COLO668 (cell line): ENCODE results near the gene SPRN.
"Not testable (repeated sequence)": the region's sequence is repeated elsewhere in the genome, so short reads cannot be mapped to it uniquely, and the experiment has no call there.

Experiments
- DNase-seq: peaks from one replicate; lab custom pipeline; 2025; ENCODE audit not compliant: unreplicated experiment; lab: John Stamatoyannopoulos, UW

Gene SPRN

DNA sequence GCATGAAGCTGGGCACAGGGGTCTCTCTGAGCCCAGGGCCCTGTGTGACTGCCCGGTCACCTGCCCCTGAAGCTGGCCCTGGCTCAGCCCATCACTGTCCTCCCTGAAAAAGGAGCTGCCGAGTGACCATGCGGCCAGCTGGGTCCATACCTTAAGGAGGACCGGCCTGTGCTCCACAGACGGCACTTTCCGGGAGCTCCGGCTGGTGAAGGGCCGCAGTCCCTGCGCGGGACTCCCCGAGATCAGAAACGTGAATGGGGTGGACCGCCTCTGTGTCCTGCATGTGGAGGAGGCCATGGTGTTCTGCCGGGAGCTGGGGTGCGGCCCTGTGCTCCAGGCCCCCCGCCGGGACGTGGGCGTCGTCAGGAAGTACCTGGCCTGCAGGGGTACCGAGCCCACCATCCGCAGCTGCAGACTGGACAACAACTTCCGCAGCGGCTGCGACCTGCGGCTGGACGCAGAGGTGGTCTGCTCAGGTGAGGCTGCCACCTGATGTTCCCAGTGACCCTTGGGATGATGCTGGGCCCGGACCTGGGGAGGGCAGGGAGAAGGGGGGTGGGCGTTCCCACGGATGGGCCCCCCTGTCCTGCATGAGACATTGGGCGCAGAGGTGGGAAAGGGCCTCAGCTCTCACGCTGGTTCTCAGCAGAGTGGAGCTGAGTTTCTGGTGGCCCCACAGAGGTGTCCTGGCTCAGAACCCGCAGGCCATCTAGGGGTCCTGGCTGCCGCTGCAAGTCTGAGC lies 32.8 kb upstream of the SPRN start:
- no peak for DNase-seq

DNA sequence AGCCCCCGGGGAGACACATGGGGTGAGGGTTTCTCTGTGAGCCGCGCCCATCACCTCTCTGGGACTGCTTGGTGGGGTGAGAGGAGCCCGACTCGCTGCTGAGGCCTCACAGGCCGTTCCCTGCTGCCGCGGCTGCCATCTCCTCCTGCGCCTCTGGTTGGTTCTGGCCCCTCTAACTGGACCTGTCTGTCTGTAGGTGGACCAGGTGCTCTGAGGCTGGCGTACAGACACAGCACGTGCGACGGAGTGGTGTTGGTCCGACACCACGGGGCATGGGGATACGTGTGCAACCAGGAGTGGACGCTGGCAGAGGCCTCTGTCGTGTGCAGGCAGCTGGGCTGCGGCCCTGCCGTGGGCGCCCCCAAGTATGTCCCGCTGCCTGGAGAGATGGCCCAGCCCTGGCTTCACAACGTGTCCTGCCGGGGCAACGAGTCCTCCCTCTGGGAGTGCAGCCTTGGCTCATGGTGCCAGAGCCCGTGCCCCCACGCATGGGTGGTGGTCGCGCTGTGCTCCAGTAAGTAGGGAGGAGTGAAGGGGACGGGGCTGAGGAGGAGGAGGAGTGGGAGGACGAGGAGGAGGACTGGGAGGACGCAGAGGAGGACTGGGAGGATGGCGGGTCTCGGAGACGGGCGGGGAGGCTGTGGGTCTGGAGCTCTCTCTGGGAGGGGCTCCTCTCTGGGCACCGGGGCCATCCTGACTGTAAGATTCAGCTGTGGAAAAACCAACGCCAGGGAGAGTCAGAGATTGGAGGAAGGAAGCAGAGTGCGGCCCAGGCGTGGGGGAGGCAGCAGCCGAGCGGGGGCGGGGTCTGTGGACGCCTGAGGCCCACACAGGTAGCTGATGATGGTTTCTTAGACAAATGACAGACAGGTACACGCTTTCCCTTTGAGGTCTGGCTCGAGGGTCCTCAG lies 31.9 kb upstream of the SPRN start:
- no peak for DNase-seq

DNA sequence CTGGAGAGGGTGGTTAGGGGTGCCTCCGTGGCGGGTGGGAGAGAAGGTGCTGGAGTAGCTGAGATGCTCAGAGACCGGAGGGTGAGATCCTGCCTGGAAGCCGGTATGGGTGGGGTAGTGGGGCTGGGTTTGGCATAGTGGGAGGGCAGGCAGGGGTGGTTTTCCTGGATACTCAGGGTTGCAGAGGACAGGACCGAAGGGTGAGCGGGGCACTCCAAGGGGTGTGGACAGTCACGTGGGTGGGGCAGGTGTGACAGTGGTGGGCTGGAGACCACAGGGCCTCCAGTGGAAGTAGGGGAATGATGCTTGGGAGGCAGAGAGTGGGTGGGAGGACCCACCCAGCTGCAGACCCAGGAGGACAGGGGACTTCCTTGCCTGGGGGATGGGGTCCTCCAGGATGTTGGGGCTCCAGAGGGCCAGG lies 31.2 kb upstream of the SPRN start:
- no peak for DNase-seq

DNA sequence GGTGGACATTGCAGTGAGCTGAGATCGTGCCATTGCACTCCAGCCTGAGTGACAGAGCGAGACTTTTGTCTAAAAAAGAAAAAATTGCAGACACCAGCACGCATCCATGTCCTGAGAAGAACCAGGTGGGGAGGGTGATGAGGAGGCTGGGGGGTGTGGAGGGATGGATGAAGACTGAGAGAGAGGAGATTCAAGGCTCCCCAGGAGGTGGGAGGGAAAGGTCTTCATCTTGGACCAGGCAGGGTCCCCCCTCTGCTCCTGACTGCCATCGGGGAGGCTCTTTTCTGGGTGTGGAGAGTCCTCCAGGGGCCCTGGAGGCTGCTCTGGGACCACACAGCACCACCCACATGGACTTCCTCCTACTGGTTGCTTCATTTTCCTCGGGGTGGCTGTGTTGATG lies 30.8 kb upstream of the SPRN start:
- DNase-seq = no peak

DNA sequence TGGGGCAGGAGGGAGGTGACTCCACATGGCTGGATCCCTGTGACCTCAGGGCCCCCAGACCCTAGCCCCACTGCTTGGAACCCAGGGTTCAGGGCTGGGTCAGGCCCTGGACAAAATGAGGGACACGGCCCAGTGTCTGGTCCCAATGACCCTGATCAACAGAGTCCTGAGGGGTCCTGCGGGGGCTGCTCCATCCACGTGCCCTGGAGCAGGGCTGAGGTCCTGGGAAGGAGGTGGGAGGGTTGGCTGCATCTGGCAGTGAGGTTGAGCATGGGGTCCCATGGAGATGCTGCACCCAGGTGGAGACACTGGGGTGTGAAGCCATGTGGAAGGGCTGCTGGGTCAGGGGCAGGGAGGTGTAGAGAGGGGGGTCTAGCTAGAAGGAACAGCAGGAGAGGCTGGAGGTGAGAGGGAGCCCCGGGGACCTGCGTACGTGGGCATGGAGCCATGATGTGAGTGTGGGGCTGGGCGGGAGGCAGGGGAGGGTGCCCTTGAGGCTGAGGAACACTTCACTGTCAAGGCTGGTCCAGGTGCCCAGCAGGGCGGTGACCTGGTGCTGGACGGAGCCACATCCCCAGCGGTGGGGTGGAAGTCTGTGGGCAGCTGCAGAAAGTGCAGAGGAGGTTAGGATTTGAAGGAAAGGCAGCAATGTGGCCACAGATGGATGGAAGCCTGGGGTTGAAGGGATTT lies 29.9 kb upstream of the SPRN start:
- no peak for DNase-seq

DNA sequence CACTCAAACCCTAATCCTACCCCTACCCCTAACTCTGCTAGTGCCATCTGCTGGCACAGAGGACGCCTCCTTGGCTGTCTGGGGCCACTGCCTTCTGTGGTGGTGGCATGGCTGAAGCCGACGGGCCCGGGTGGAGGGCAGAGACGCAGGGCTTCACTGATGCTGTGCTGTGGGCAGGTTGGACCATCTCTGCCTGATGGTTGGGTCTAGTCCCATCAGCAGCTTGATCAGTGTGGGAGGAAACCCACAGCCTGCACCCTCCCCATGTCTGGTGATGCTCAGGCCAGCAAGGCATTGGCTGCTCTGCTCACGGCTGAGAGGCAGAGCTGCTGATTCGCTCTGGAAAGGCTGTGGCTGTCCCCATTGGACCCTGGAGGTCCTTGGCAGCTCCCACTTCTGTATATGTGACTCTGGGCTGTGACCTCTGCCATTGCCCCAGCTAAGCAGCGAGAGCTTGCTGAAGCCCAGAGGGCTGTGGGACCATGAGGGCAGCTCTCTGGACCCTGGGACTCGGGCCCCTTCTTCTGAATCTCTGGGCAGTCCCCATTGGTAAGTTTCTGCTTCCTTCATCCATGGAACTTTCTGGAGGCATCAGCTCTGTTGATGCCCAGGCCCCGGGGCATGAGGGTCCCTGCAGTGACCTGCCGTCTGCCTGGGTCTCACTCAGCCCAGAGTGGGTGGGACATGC lies 29.2 kb upstream of the SPRN start, which contains the start of gene SCART1:
TSS of gene SCART1 (plus strand) at position 430 of the 688 bp plus-strand sequence. CDS start at position 483, 53 bp downstream.
- no peak for DNase-seq

DNA sequence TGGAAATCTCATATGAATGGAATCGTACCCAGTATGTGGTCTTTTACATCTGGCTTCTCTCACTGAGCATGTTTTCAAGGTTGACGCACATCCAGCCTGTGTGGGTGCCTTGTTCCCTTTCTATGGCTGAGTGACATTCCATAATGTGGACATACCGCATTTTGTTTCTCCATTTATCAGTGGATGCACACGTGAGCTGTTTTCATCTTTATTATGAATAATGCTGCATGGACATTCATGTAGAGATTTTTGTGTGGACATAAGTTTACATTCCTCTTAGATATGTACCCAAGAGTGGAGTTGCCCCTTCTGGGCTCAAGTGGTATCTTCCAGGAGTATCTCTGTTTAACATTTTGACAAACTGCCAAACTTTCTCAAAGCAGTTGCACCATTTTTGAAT lies 28.0 kb upstream of the SPRN start:
- DNase-seq = no peak

DNA sequence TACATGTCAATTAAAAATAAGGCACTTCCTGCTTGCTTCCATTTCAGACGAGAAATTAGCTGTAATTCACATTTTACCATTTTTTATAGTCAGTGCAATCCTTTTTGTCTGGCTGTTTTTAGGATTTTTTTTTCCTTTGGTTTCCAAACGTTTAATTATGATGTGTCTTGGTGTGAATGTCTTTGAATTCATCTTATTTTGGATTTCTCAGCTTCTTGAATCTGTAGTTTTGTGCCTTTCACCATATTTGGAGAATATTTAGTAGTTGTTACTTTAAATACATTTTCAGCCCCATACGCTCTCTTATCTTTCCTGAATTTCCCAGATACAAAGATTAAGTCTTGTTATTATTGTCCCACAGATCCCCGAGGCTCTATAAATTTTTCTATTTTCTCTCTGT lies 26.9 kb upstream of the SPRN start:
- DNase-seq = no peak

DNA sequence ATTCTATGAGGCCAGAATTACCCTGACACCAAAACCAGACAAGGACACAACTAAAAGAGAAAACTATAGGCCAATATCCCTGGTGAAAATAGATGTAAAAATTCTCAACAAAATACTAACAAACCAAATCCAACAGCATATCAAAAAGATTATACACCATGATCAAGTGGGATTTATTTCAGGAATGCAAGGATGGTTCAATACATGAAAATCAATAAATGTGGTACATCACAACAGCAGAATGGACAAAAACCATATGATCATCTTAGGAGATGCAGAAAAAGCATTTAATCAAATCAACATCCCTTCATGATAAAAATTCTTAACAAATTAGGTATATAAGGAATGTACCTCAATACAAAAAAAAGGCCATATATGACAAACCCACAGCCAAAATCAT lies 23.7 kb upstream of the SPRN start:
- DNase-seq = no peak

DNA sequence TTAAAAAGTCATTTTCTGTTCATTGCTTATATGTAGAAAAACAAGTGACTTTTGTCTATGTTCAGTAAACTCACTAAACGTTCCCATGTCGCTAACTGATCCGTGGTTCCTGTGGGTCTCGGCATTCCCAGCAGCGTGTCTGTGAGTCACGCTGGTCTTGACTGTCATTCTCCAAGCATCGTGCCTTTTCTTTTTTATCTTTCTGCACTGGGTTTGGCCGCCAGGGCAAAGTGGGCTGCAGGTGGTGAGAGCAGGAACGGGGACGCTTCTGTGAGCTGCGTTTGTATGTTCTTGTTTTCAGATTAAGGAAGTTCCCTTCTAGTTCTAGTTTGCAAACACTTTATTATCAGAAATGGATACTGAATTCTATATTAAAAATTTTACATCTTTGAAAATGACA lies 22.6 kb upstream of the SPRN start:
- DNase-seq = no peak

DNA sequence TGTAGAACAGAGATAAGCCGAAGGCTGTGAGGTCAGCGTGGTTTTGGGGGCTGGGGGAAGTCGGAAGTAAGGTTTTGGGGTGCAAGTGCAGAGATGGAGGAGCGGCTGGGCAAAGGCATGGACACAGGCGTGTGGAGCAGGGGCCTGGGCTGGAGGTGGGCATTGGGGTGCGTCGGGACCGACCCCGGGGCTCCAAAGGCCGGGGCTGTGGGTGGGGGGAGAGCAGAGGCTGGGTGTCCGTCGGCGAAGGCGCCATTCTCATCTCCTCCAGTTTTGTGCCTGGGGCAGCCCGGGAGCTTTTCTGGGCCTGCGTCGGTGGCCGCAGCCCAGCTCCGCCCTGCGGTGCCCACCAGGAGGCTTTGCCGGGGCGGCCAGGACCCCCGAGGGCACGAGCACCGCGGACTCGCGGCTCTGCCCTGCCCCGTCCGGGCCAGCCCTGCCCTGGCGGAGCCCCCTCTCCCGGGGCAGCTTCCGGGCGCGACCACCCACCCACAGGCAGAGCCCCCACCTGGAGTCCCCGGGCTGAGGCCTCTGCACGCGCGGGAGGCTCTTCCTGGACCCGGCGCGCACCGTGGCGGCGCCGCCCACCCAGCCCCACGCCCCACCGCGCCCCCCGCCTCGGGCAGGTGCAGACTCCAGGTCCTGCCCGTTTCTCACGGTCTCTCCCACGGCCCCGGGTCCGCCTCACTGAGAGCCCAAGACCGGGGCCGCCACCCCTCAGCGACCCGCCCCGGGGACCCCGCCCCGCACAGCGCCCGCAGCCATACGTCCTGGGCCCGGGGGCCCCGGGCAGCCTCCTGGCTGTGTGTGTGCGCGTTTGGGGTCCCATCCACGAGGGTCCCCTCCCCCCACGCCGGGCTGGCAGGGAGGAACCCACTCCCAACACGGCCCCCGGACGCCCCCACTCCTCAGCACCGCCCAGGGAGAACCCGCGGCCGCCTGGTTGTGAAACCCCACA lies 21.6 kb upstream of the SPRN start:
- DNase-seq = no peak

DNA sequence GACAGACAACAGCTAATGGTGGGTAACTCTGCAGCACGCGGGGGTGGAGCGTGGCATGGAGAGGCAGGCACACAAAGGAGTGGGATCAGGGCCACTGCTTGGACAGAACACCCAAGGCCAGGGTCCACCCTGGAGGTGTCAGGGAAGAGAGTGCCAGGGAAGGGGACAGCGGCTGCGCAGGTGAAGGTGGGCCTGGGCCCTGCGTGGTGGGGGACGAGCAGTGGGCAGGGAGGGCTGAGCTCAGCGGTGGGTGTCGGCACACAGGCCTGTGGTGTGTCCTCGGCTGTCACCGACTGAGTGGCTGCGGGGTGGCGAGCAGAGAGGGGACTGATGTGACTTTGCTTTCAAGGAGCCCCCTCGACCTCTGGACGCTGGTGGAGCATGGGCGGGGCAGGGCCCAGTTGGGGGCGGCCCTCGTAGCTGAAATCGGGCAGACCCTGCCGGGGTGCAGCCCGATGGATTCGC lies 20.9 kb upstream of the SPRN start:
- no peak for DNase-seq

DNA sequence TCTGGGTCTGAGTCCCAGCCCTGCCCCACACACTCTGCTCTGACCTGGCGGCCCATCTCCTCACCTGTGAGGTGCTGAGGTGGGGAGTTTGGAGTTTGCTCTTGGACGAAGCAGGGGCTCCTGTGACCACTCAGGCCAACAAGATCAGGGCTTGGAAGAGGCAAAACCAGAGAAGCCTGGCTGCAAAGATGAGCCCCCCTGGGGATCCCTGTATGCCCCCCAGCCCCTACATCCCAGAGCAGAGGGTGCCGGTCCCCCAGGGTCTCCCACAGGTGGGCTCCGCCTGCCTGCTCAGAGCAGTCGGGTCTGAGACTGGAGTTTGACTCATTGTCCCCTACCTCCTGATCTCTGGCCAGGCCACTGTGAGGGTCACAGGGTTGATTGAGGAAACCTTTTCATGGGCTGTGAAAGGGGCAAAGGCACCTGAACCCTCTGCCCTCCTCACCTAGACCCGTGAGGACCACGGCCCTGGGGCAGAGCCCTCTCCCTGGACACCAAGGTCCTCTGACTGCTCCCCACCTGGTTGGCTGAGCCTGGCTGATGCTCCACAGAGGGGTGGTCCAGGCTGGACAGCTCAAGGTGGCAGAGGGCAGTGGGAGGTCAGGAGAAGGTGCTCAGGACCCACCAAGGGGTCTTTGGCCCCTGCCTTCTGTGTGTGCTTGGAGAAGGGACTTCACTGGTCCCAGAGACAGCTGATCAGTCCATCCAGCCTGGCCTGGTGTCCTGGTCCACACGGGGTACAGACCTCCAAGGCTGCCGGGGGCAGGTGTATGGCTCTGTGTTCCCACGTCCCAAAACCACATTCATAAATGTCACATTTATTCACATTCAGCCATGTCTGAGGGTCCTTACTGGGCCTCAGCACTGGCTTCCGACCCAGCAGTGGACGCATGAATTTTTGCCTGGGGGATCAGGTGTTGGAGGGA lies 20.2 kb upstream of the SPRN start:
- DNase-seq = no peak

DNA sequence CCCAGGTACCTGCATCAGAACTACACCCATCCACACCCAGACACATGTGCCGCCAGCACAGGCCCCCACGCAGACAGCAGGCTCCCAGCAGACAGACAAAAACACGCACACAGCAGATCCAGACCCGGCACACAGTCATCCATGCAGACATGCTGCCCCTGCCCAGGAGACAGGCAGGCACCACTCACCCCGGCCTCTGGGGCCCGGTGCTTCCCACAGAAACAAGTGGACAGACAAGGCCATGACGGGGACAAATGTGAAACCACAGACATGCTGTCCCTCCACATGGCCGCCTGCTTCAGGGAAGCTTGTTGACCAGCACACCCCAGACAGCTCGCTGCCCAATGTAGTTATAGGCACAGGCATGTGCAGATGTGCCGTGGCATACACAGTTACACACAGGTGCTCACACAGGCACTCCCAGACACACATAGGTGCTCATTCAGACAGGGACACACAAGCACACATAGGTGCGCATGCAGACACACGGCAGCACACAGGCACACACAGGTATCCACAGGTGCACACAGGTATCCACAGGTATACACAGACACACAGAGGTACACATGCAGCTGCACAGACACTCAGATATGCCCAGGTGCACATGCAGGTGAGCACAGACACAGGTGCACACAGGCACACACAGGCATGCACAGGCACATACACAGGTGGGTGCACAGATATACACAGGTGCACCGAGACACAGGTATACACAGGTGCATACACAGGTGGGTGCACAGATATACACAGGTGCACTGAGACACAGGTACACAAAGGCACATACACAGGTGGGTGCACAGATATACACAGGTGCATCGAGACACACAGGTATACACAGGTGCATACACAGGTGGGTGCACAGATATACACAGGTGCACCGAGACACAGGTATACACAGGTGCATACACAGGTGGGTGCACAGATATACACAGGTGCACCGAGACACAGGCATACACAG lies 18.8 kb upstream of the SPRN start:
- DNase-seq = no peak

DNA sequence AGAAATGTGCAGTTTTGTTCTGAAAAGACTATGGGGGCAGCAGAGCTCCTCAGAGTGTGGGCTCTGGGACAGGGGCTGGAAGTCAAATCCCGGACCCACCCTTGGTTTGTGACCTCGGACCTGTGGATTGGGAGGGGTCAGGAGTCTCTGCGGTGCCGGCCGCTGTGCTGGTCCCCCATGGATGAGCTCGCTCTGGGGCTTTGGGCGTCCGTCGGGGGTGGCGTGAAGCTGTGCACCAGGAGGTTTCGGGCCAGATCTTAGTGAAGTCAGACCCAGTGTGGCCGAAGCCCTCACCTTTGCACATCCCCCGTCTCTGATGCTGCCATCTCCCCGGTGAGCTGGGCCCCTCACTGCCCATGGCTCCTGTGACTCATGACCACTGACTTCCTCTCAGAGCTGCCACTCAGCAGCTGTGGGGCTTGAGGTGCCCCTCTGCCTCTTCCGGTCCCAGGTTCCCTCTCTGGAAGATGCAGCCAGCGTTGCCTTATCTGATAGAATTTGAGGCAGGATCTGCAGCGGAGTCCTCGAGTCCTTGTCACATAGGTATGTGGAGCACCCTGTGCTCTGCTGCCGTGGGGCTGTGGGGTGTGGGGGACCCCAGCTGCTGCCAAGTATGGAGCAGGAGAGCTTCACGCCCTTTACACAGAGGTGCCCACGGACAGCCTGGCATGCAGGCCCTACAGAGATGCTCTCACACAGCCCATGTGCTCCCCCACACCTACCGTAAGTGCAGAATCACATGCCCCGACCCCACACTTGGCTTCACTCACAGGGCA lies 18.0 kb upstream of the SPRN start:
- DNase-seq = no peak

DNA sequence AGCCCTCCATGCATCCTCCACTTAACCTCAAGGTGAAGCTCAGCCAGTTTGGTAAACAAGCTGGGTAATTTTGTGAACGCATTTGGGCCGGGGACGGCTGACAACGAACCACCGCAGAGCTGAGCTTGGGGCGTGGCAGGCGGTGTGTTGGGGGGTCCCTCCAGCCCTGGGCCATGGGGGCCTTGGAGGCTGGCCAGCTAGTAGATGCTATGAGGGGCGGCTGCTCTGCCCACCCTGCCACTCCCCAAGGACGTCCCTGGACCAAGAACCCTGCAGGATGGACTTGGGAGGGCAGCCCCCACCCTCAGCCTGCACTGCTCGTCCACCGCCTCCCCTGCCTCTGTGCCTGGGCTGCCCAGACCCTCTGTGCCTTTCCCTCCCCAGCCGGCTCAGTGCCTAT lies 17.4 kb upstream of the SPRN start:
- DNase-seq = no peak

DNA sequence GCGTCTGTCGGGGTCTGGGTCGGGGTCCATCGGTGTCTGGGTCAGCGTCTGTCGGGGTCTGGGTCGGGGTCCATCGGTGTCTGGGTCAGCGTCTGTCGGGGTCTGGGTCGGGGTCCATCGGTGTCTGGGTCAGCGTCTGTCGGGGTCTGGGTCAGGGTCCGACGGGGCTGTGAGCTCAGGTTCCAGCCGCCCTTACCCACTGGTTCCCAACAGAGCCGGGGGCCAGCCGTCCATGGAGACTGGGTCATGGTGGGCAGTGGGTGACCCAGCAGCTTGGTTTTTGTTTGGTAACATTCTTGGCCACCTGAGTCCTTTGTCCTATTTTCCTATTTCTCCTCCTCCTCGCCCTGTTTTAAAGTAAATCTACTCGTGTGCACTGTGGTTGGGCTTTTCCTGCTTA lies 16.9 kb upstream of the SPRN start:
- DNase-seq = not testable (repeated sequence)
